DOHH2 (cell line): Measurements from ENCODE around the gene SGSH.

Experiments used
- H3F3A ChIP-seq: fragments of 200-600 bp; sonication (generic), shearing (Covaris generic); 2 replicates; pipeline ENCODE4 v1.6.0; 2016; ENCODE audit warnings: antibody characterized with exemption, mild to moderate bottlenecking; ENCODE audit not compliant: control insufficient read depth, insufficient read depth
- H3K27ac ChIP-seq: fragments of 200-600 bp; sonication (generic); 2 replicates; pipeline ENCODE4 v1.5.1; 2014; ENCODE audit warnings: low read depth, mild to moderate bottlenecking, low read length, moderate library complexity
- H3K27me3 ChIP-seq: fragments of 200-600 bp; sonication (generic); 2 replicates; pipeline ENCODE4 v1.6.1; 2014; ENCODE audit warnings: mild to moderate bottlenecking, low read length, mixed read lengths; ENCODE audit not compliant: control insufficient read depth
- H3K36me3 ChIP-seq: fragments of 200-600 bp; sonication (generic); 2 replicates; pipeline ENCODE4 v1.6.1; 2014; ENCODE audit warnings: mild to moderate bottlenecking, low read length, moderate library complexity, mixed read lengths; ENCODE audit not compliant: control insufficient read depth
- H3K4me1 ChIP-seq: fragments of 200-600 bp; sonication (generic); 2 replicates; pipeline ENCODE4 v1.6.1; 2014; ENCODE audit warnings: mild to moderate bottlenecking, low read length, mixed read lengths; ENCODE audit not compliant: control insufficient read depth
- H3K4me2 ChIP-seq: fragments of 200-600 bp; sonication (generic); 2 replicates; pipeline ENCODE4 v1.6.0; 2014; ENCODE audit warnings: mild to moderate bottlenecking, low read length, moderate library complexity
- H3K4me3 ChIP-seq: fragments of 200-600 bp; sonication (generic); 2 replicates; pipeline ENCODE4 v1.5.1; 2014; ENCODE audit warnings: mild to moderate bottlenecking, low read length, mixed read lengths
- H3K79me2 ChIP-seq: fragments of 200-600 bp; sonication (generic); 2 replicates; pipeline ENCODE4 v1.6.1; 2014; ENCODE audit warnings: mild to moderate bottlenecking, low read length, mixed read lengths; ENCODE audit not compliant: control insufficient read depth
- H3K9me2 ChIP-seq: fragments of 200-600 bp; sonication (generic); replicated peaks from 2 replicates; pipeline ENCODE4 v1.6.1; 2014; ENCODE audit warnings: mild to moderate bottlenecking, low read length, mixed read lengths; ENCODE audit not compliant: control insufficient read depth
- H3K9me3 ChIP-seq: fragments of 200-600 bp; sonication (generic); 2 replicates; pipeline ENCODE4 v1.6.1; 2014; ENCODE audit warnings: antibody characterized with exemption, low read length, mixed read lengths; ENCODE audit not compliant: control insufficient read depth, insufficient read depth
- H4K20me1 ChIP-seq: fragments of 200-600 bp; sonication (generic); 2 replicates; pipeline ENCODE4 v1.6.0; 2014; ENCODE audit warnings: low read depth, mild to moderate bottlenecking, antibody characterized with exemption, low read length, moderate library complexity; ENCODE audit not compliant: control insufficient read depth, insufficient read depth
- EZH2phosphoT487 ChIP-seq: fragments of 200-600 bp; sonication (generic); IDR thresholded peaks from 2 replicates; pipeline ENCODE4 v1.6.1; 2017; ENCODE audit warnings: borderline replicate concordance, mild to moderate bottlenecking, antibody characterized with exemption, low read length, moderate library complexity, mixed read lengths
- TF ChIP-seq, protein P1 (sequence below): fragments of 200-600 bp; sonication (generic); IDR thresholded peaks from one replicate; pipeline ENCODE4 v1.5.1; 2014; ENCODE audit warnings: antibody characterized with exemption, mild to moderate bottlenecking, low read depth, low read length; ENCODE audit not compliant: poor library complexity, severe bottlenecking

Gene SGSH

GRCh38 chr17:80248001-80248893, 28.1 kb upstream of the SGSH start:
- no peaks in the 10 kb centered on the region for H3K9me3 ChIP-seq
- TF ChIP-seq, protein P1, sequence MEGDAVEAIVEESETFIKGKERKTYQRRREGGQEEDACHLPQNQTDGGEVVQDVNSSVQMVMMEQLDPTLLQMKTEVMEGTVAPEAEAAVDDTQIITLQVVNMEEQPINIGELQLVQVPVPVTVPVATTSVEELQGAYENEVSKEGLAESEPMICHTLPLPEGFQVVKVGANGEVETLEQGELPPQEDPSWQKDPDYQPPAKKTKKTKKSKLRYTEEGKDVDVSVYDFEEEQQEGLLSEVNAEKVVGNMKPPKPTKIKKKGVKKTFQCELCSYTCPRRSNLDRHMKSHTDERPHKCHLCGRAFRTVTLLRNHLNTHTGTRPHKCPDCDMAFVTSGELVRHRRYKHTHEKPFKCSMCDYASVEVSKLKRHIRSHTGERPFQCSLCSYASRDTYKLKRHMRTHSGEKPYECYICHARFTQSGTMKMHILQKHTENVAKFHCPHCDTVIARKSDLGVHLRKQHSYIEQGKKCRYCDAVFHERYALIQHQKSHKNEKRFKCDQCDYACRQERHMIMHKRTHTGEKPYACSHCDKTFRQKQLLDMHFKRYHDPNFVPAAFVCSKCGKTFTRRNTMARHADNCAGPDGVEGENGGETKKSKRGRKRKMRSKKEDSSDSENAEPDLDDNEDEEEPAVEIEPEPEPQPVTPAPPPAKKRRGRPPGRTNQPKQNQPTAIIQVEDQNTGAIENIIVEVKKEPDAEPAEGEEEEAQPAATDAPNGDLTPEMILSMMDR = no peak
- no peak for TF ChIP-seq EZH2phosphoT487
- H3K79me2 ChIP-seq = no peaks in the 10 kb centered on the region
- H3K27me3 ChIP-seq = no peaks in the 10 kb centered on the region
- H3K27ac ChIP-seq = no peak overlapping the region
- no peaks in the 10 kb centered on the region for H3K36me3 ChIP-seq
- H3F3A ChIP-seq = no peaks in the 10 kb centered on the region
- 0 out of 2 replicates have a peak, but pooled peaks cover 1% of the 10 kb centered on the region for H4K20me1 ChIP-seq
- no peaks in the 10 kb centered on the region for H3K4me1 ChIP-seq
- no peaks in the 10 kb centered on the region for H3K9me2 ChIP-seq
- no peak overlapping the region for H3K4me3 ChIP-seq
- H3K4me2 ChIP-seq = no peak overlapping the region

DNA sequence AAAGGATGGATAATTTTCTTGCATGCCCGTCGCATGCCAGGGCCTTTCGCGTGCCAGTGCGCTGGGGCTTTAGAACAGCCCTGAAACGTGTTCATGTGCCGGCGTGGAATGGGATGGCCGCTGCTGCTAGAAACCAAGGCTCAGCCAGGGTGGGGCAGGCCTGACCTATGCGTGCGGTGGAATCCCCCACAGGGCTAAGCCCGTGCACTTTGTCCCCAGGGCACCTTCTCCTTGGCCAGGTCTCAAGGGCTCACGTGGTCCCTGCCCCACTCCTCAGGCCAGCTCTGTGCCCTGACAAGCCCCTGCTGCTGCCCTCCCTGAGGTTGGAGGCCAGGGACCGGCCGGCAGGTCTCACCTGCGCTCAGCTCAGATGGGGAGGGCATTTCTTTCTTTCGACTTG, 27.4 kb upstream of the SGSH start:
- Histone ChIP-seq H3K27me3 (no peaks in the 10 kb centered on the region), H3K4me1 (no peaks in the 10 kb centered on the region), H3K4me3 (no peak overlapping the region), H3K9me3 (no peaks in the 10 kb centered on the region), H3F3A (no peaks in the 10 kb centered on the region), H3K27ac (no peak overlapping the region), H3K9me2 (no peaks in the 10 kb centered on the region), H3K4me2 (no peak overlapping the region), H3K36me3 (no peaks in the 10 kb centered on the region), H3K79me2 (no peaks in the 10 kb centered on the region), H4K20me1 (no peaks in the 10 kb centered on the region)
- TF ChIP-seq EZH2phosphoT487 = no peak
- TF ChIP-seq, protein P1 = no peak

- no peak overlapping the region for H3K27ac ChIP-seq
- no peaks in the 10 kb centered on the region for H3K9me3 ChIP-seq
- TF ChIP-seq EZH2phosphoT487 = no peak
- TF ChIP-seq, protein P1 = no peak
- H3K4me2 ChIP-seq = no peak overlapping the region
- H3F3A ChIP-seq = no peaks in the 10 kb centered on the region
- H3K79me2 ChIP-seq = no peaks in the 10 kb centered on the region
- H3K4me1 ChIP-seq = no peaks in the 10 kb centered on the region
- no peaks in the 10 kb centered on the region for H3K9me2 ChIP-seq
- H3K27me3 ChIP-seq = no peaks in the 10 kb centered on the region
- H3K4me3 ChIP-seq = no peak overlapping the region
- H3K36me3 ChIP-seq = no peaks in the 10 kb centered on the region
- no peaks in the 10 kb centered on the region for H4K20me1 ChIP-seq
Observed at GRCh38 chr17:80246726-80247125, 26.6 kb upstream of the SGSH start.
